Osteocyte (in vitro differentiated cells): ENCODE data around the gene DNAJC4. TPM values are rescaled to one million over a fixed set of nuclear protein-coding genes. Genes with fewer than 3 reads are reported as not detected.

Experiments
- DNase-seq: peaks from one replicate; pipeline ENCODE4 v3.0.0; 2021; ENCODE audit warnings: mixed read lengths; ENCODE audit not compliant: unreplicated experiment; ENCODE audit errors: extremely low spot score
- H3K27ac Mint-ChIP-seq: one replicate; pipeline ENCODE4 v1.8.0; 2021; ENCODE audit warnings: mild to moderate bottlenecking, mixed read lengths; ENCODE audit not compliant: unreplicated experiment
- H3K27me3 Mint-ChIP-seq: one replicate; pipeline ENCODE4 v1.8.0; 2021; ENCODE audit warnings: mixed read lengths; ENCODE audit not compliant: unreplicated experiment
- H3K36me3 Mint-ChIP-seq: one replicate; pipeline ENCODE4 v1.8.0; 2021; ENCODE audit warnings: mixed read lengths; ENCODE audit not compliant: unreplicated experiment
- H3K4me1 Mint-ChIP-seq: one replicate; pipeline ENCODE4 v1.8.0; 2021; ENCODE audit warnings: mixed read lengths; ENCODE audit not compliant: unreplicated experiment
- H3K4me3 Mint-ChIP-seq: one replicate; pipeline ENCODE4 v1.8.0; 2021; ENCODE audit warnings: mild to moderate bottlenecking, moderate library complexity, mixed read lengths; ENCODE audit not compliant: unreplicated experiment
- H3K9me3 Mint-ChIP-seq: one replicate; pipeline ENCODE4 v1.8.0; 2021; ENCODE audit warnings: mixed read lengths; ENCODE audit not compliant: unreplicated experiment
- CTCF ChIP-seq: fragments of 200-600 bp; sonication (generic); IDR thresholded peaks from 2 replicates; pipeline ENCODE4 v1.5.0; 2021; ENCODE audit warnings: antibody characterized with exemption, mild to moderate bottlenecking, moderate library complexity
- total RNA-seq: library from RNA; stranded (reverse); gene quantifications from 2 replicates; pipeline ENCODE4 v1.2.1, GENCODE V29; 2021

Gene DNAJC4
- total RNA-seq, 1 donor from 2014 or later: 49.9 TPM

- Mint-ChIP-seq H3K27me3 (no peaks in the 10 kb centered on the region), H3K27ac (peak overlapping the region; percentile 54), H3K9me3 (no peaks in the 10 kb centered on the region), H3K4me3 (no peak overlapping the region), H3K36me3 (peaks cover 8% of the 10 kb centered on the region), H3K4me1 (peaks cover 21% of the 10 kb centered on the region)
- no peak for DNase-seq
- TF ChIP-seq CTCF: no peak
Observed at GRCh38 chr11:64275841-64276240, 45.5 kb downstream of the DNAJC4 start.

GRCh38 chr11:64276653-64277431, 46.5 kb downstream of the DNAJC4 start:
- Mint-ChIP-seq H3K9me3 (no peaks in the 10 kb centered on the region), H3K27me3 (no peaks in the 10 kb centered on the region), H3K27ac (peak overlapping the region; percentile 87), H3K36me3 (peaks cover 11% of the 10 kb centered on the region), H3K4me3 (no peak overlapping the region), H3K4me1 (peaks cover 19% of the 10 kb centered on the region)
- TF ChIP-seq CTCF: no peak
- DNase-seq: peak; percentile 91

DNA sequence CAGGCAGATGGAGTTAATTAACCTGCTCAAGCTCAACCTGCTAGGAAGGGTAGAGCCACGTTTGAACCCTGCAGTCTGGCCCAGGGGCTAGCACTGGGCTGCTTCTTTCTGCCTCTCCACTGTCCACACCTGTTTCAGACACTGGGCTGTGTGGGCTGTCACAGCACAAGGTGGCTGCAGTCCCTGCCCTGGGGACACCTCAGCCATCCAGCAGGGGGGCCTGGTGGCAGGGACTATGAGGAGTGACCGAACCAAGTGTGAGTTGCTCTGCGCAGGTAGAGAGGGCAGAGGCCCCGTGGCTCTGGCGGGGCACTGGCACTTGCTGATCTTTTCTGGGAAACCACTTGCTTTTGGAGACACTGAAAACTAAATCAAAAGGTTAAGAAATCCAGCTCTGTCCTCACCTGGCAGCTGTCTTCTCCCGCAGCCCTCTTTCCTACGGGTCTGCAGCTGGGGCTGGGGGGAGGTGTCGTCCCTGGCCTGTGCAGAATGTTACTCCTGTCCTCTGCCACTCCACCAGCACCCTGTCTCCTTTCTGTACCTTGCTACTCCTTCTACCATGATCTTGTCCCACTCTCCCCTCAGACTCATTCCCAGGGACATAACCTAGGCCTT, 48.3 kb downstream of the DNAJC4 start:
- no peak for TF ChIP-seq CTCF
- no peak for DNase-seq
- H3K4me1 Mint-ChIP-seq: peaks cover 21% of the 10 kb centered on the region
- no peak overlapping the region for H3K27ac Mint-ChIP-seq
- no peak overlapping the region for H3K4me3 Mint-ChIP-seq
- no peaks in the 10 kb centered on the region for H3K27me3 Mint-ChIP-seq
- no peaks in the 10 kb centered on the region for H3K9me3 Mint-ChIP-seq
- H3K36me3 Mint-ChIP-seq: peaks cover 17% of the 10 kb centered on the region

DNA sequence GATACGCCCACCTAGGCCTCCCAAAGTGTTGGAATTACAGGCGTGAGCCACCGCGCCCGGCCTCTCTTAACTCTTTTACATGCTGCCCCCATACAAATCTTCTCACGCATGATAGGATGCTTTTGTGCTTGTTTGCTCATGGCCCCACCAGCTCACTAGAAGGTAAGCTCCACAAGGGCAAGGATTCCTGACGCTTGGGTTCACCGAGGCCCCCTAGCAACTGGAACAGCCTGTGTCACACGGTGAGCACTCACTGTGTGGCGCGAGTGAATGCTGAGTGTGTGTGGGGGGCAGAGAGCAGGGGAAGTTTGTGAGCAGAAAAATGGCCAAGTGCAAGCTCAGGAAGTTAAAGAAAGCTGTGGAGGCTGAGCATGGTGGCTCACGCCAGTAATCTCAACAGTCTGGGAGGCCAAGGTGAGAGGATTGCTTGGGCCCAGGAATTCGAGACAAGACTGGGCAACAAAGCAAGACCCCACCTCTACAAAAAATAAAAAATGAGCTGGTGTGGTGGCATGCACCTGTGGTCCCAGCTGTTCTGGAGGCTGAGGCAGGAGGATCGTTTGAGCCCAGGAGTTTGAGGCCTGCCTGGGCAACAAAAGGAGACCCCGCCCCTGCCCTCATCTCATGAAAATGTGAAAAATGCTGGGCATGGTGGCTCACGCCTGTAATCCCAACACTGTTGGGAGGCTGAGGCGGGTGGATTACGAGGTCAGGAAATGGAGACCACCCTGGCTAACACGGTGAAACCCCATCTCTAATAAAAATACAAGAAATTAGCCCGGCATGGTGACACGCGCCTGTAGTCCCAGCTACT, 51.8 kb downstream of the DNAJC4 start:
- H3K27ac Mint-ChIP-seq: no peak overlapping the region
- no peak for DNase-seq
- H3K4me1 Mint-ChIP-seq: peaks cover 24% of the 10 kb centered on the region
- no peaks in the 10 kb centered on the region for H3K27me3 Mint-ChIP-seq
- no peak for TF ChIP-seq CTCF
- H3K9me3 Mint-ChIP-seq: no peaks in the 10 kb centered on the region
- H3K36me3 Mint-ChIP-seq: peaks cover 17% of the 10 kb centered on the region
- H3K4me3 Mint-ChIP-seq: no peak overlapping the region

GRCh38 chr11:64283092-64283491, 52.7 kb downstream of the DNAJC4 start:
- peaks cover 23% of the 10 kb centered on the region for H3K4me1 Mint-ChIP-seq
- no peak for DNase-seq
- no peaks in the 10 kb centered on the region for H3K27me3 Mint-ChIP-seq
- TF ChIP-seq CTCF: no peak
- H3K27ac Mint-ChIP-seq: peak overlapping the region; percentile 40
- peak overlapping the region; percentile 80 for H3K4me3 Mint-ChIP-seq
- H3K9me3 Mint-ChIP-seq: no peaks in the 10 kb centered on the region
- peaks cover 17% of the 10 kb centered on the region for H3K36me3 Mint-ChIP-seq
